GM19395 (cell line): ENCODE results near the gene HEPACAM2.

ENCODE experiments used
- ATAC-seq: cut with Tn5 transposase; IDR thresholded peaks from one replicate; pipeline ENCODE4 v1.9.1; 2021; ENCODE audit warnings: mild to moderate bottlenecking, moderate library complexity; ENCODE audit not compliant: unreplicated experiment

The HEPACAM2 gene

GRCh38 chr7:93226310-93226709, at the start of gene HEPACAM2:
Gene HEPACAM2, minus strand, starts transcription at chr7:93226469.
- no peak for ATAC-seq

GRCh38 chr7:93265220-93265619, 39.0 kb upstream of the HEPACAM2 start:
- no peak for ATAC-seq

GRCh38 chr7:93262535-93262934, 36.3 kb upstream of the HEPACAM2 start:
- no peak for ATAC-seq

- ATAC-seq = no peak
Measured at GRCh38 chr7:93258661-93259060, 32.4 kb upstream of the HEPACAM2 start.

- ATAC-seq = no peak
Measured at GRCh38 chr7:93249491-93250148, 23.4 kb upstream of the HEPACAM2 start.

GRCh38 chr7:93245525-93246432, 19.5 kb upstream of the HEPACAM2 start:
- no peak for ATAC-seq

GRCh38 chr7:93242106-93242505, 15.8 kb upstream of the HEPACAM2 start:
- ATAC-seq = no peak

GRCh38 chr7:93239824-93240223, 13.6 kb upstream of the HEPACAM2 start:
- ATAC-seq = no peak

GRCh38 chr7:93238748-93239147, 12.5 kb upstream of the HEPACAM2 start:
- no peak for ATAC-seq

- ATAC-seq = no peak
Measured at GRCh38 chr7:93238131-93238530, 11.9 kb upstream of the HEPACAM2 start.

GRCh38 chr7:93235541-93235940, 9.3 kb upstream of the HEPACAM2 start:
- no peak for ATAC-seq

- ATAC-seq = peak; percentile 16
Measured at GRCh38 chr7:93232673-93233018, 6.4 kb upstream of the HEPACAM2 start.

GRCh38 chr7:93231799-93232672, 5.8 kb upstream of the HEPACAM2 start, which contains the start of gene VPS50:
Gene VPS50, plus strand, starts transcription at chr7:93232366. Its CDS starts 102 bp downstream, at chr7:93232468.
- peak; percentile 99 for ATAC-seq

- ATAC-seq = no peak
Measured at GRCh38 chr7:93231259-93231658, 5.0 kb upstream of the HEPACAM2 start.

GRCh38 chr7:93228302-93228701, 2.0 kb upstream of the HEPACAM2 start:
- ATAC-seq = no peak

GRCh38 chr7:93219868-93220267, 6.4 kb downstream of the HEPACAM2 start:
- no peak for ATAC-seq

GRCh38 chr7:93218997-93219827, 7.1 kb downstream of the HEPACAM2 start:
- no peak for ATAC-seq

- ATAC-seq = no peak
Measured at GRCh38 chr7:93212881-93213280, 13.4 kb downstream of the HEPACAM2 start.

- no peak for ATAC-seq
Measured at GRCh38 chr7:93211228-93211818, 14.9 kb downstream of the HEPACAM2 start.

- ATAC-seq = no peak
Measured at GRCh38 chr7:93205046-93205445, 21.2 kb downstream of the HEPACAM2 start.
